Activated naive CD4-positive, alpha-beta T cell treated with anti-CD3 and anti-CD28 coated beads, Interleukin-2, amount 50 U/mL, for 24 hours (primary cell): ENCODE data around the gene ACAD8.
"Not testable (repeated sequence)": the region's sequence is repeated elsewhere in the genome, so short reads cannot be mapped to it uniquely, and the experiment has no call there.

ENCODE experiments used
- H3K27ac Mint-ChIP-seq: one replicate; pipeline ENCODE4 v1.8.0; 2021; ENCODE audit warnings: mild to moderate bottlenecking, mixed read lengths
- H3K27me3 Mint-ChIP-seq: one replicate; pipeline ENCODE4 v1.8.0; 2021; ENCODE audit warnings: mixed read lengths
- H3K36me3 Mint-ChIP-seq: one replicate; pipeline ENCODE4 v1.8.0; 2021; ENCODE audit warnings: mixed read lengths
- H3K4me1 Mint-ChIP-seq: one replicate; pipeline ENCODE4 v1.8.0; 2021; ENCODE audit warnings: mixed read lengths
- H3K4me3 Mint-ChIP-seq: one replicate; pipeline ENCODE4 v1.8.0; 2021; ENCODE audit warnings: mild to moderate bottlenecking, mixed read lengths
- H3K9me3 Mint-ChIP-seq: one replicate; pipeline ENCODE4 v1.8.0; 2021; ENCODE audit warnings: mixed read lengths

ACAD8 gene

DNA sequence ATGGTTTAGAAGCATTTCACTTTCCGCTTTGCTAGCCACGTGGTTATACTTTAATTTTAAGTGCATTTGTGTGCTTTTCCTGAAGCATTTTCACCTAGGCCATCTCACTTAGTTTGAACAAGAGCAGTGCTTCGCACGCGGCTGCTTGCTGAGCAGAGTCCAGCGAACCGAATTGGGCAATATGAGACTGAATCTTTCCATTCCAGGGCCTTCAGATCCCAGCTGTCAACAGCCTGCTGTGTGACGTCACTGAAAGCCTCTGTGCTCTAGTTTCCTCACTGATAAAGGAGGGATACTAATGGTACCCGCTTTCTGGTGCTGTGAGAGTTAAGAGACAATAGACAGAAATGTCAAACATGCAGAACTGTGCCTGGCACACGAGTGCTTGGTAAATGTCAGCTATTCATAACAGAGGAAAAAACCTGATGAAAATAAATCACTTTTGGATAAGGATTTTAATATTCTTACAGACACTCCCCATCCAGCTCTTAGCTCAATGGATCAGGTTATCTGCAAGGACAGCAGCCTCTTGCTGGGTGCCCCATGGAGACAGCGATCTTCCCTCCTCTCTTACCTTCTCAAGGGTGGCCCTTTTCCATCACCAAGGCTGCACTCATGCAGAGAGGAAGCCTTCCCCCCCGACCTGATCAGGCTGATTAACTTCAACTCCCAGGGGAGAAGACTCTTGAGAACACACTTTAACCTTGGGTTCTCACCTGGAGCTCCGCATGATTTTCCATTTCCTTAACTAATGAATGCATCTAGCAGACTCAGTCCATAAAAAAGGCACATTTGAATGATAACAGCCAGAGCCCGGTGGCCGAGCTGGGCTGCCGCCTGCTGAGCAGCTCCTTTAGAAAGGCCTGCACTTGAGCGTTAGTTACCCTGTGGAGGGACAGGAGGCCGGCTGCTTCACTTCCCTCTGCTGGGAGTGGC, 19.3 kb downstream of the ACAD8 start:
- Mint-ChIP-seq H3K27me3 (peaks cover 3% of the 10 kb centered on the region), H3K27ac (peak overlapping the region; percentile 30)

DNA sequence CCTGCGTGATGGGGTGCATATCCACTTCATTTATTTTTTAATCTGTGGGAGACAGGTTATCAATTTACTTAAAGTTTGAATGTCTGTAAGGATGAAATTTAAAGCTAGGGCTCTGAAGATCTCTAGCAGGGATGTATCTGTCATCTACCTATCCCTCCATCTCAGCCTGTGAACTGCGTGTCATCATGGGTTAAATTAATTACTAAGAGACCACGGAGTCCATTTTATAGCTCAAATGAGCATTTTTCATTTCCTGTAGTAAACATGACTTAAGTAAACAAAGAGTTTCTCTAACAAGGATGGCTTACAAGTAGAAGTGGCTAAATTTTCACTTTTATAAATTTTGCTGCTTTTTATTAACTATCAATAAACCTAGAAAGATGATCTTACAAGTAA, 19.9 kb downstream of the ACAD8 start:
- peaks cover 3% of the 10 kb centered on the region for H3K27me3 Mint-ChIP-seq
- H3K4me1 Mint-ChIP-seq = peaks cover 60% of the 10 kb centered on the region
- no peaks in the 10 kb centered on the region for H3K9me3 Mint-ChIP-seq
- no peak overlapping the region for H3K27ac Mint-ChIP-seq
- H3K4me3 Mint-ChIP-seq = no peak overlapping the region
- H3K36me3 Mint-ChIP-seq = no peaks in the 10 kb centered on the region

More for the DNA sequence above, 19.3 kb downstream of the ACAD8 start:
- no peak overlapping the region for H3K4me3 Mint-ChIP-seq
- no peaks in the 10 kb centered on the region for H3K9me3 Mint-ChIP-seq
- H3K4me1 Mint-ChIP-seq = peaks cover 60% of the 10 kb centered on the region
- no peaks in the 10 kb centered on the region for H3K36me3 Mint-ChIP-seq

DNA sequence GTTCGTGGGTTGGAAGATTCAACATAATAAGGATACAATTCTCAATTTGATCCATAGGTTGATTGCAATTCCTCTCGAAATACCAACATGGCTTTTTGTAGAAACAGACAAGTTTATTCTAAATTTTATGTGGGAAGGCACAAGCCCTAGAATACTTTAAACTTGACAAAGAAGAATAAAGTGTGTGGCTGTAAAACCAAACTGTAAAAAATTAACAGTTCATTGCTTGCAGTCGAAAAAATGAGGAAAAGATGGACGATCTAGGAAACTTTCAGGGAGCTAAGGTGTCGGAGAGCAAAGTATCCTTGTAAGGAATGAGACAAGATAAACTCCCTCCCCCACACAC, 21.8 kb downstream of the ACAD8 start:
- H3K9me3 Mint-ChIP-seq = no peaks in the 10 kb centered on the region
- H3K27ac Mint-ChIP-seq = peak overlapping the region; percentile 89
- peaks cover 58% of the 10 kb centered on the region for H3K4me1 Mint-ChIP-seq
- peaks cover 3% of the 10 kb centered on the region for H3K27me3 Mint-ChIP-seq
- H3K4me3 Mint-ChIP-seq = peak overlapping the region; percentile 92
- H3K36me3 Mint-ChIP-seq = peaks cover 3% of the 10 kb centered on the region

DNA sequence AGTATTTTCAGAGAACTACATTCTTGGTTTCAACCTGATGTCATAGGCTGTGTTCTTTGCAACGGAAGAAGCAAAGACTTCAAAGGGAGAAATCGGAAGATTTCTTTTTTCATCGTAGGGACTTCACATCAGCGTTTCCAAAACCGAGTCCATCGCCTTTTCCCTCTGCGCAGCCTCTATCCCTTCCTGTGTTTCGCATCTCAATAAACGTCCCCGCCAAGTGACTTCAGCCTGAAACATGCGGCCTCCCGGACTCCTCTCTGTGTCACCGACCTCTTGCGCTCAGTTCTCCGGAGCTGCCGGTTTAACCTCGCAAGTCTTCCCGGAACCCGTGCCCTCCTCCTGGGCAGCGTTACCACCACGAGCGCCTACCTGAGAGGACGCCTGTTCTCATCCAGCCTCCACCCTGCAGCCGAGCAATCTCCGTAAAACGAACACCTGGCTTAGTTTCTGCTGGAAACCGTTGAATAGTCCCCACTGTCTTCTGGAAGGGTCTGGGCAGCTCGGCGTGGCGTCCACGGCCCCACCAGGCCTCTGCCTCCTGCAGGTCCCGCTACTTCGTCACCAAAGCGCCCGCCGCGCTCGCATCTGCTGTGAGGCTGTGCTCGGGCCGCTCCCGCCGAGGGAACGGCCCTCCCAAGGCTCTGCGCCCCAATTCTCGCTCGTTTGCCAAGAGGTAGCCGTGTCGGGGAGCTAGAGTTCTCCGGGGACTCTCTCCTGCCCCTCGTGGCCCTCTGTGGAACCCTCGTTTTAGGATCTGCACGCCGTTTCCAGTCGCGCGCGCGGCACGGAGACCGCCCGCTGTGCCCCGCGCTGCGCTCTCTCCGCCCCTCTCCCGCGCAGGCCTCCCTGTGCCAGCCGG, 22.4 kb downstream of the ACAD8 start, which contains the start of gene GLB1L3:
Gene GLB1L3, plus strand, starts transcription at position 846 of the 862 bp plus-strand sequence. CDS start 362 bp downstream, outside the sequence.
- H3K4me1 Mint-ChIP-seq = peaks cover 52% of the 10 kb centered on the region
- peaks cover 3% of the 10 kb centered on the region for H3K27me3 Mint-ChIP-seq
- peak within 1 kb of the TSS; percentile 89 for H3K27ac Mint-ChIP-seq
- no peaks in the 10 kb centered on the region for H3K9me3 Mint-ChIP-seq
- H3K36me3 Mint-ChIP-seq = peaks cover 3% of the 10 kb centered on the region
- H3K4me3 Mint-ChIP-seq = peak within 1 kb of the TSS; percentile 92

DNA sequence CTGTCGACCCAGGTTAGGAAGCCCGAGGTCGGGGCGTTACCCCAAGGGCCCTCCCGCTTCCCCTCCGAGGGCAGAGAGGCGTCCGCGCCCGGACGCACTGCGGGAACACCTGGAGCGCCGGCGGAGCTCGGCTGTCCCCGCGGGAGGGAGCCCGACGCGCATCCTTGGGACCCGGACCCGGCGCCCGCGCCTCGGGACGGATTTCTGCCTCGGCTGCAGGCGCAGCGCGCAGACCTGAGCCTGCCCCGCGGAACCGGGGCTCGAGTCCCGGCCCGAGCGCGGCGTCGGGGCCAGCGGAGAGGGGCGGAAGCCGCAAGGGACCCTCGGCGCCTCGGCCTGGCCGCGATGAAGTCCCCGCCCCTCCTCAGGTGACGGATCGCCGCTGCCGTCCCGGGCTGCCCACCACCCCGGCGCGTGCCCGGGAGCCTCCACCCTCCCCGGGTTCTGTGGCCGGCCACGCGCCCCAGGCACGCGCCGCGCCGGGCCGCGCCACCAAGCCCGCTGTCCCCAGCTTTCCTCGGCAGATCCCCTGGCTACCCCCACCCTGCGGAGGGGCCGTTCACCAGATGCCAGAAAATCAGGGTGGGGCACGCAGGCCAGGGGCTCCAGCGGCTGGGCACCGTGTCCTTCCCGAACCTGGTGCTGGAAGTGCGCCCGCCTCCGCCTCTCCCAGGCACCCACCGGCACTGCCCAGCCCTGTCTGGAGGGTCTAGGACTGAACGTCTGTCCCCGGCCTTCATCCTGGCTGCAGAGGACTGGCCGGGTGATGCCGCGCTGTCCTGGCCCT, 23.2 kb downstream of the ACAD8 start:
- Mint-ChIP-seq H3K36me3 (peaks cover 3% of the 10 kb centered on the region), H3K27ac (peak overlapping the region; percentile 89), H3K9me3 (no peaks in the 10 kb centered on the region), H3K27me3 (peaks cover 3% of the 10 kb centered on the region), H3K4me3 (peak overlapping the region; percentile 92), H3K4me1 (peaks cover 44% of the 10 kb centered on the region)

DNA sequence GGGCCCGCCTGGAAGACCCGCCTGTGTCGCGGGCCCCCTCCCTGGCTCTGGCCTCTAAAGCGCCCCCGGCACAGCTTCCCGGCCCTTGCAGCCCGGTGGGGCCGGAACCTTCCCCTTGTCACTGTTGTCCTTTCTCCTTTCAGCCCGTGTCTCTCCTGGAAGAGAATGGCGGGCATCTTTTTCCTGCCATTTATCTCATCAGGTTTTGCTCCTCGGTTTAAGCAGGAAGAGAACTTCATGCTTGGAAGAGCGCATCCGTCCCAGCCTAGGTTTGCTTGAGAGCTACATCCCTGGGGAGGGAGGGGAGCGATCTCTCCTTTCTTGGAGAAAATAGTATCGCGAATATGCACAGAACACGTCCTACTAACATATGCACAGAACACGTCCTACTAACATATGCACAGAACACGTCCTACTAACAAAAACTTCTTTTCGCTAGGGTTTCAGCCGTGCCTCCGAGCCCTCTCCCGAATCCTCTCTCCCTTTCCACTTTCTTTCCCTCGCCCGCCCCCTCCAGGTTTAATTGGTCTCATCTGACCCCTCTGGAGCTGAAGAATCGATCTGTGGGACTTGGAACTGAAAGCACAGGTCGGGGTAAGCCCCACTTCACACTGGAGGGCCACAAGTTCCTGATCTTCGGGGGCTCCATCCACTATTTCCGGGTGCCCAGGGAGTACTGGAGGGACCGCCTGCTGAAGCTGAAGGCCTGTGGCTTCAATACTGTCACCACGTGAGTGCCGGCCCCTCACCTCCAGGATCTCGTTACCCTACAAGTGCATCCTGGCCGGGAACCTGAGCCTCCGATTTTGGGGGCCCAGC, 24.0 kb downstream of the ACAD8 start:
- H3K27me3 Mint-ChIP-seq = peaks cover 3% of the 10 kb centered on the region
- peaks cover 3% of the 10 kb centered on the region for H3K36me3 Mint-ChIP-seq
- H3K9me3 Mint-ChIP-seq = no peaks in the 10 kb centered on the region
- H3K4me1 Mint-ChIP-seq = peaks cover 40% of the 10 kb centered on the region
- H3K4me3 Mint-ChIP-seq = peak overlapping the region; percentile 89
- H3K27ac Mint-ChIP-seq = peak overlapping the region; percentile 74

DNA sequence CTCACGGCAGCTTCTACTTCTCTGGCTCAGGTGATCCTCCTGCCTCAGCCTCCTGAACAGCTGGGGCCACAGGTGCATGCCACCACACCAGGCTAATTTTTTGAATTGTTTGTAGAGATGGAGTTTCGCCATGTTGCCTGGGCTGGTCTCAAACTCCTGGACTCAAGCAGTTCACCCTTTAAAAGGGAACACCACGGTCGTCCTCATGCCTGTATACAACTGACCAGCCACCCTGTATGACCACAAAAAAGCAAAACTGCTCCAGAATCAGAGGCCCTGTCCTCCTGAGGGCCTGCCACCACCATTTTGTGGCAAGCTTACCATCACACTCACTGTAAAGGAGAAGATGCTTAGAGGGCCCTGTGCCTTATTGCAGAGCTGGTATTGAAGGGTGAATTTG, 25.0 kb downstream of the ACAD8 start:
- Mint-ChIP-seq H3K27ac (no peak overlapping the region), H3K9me3 (no peaks in the 10 kb centered on the region), H3K4me1 (peaks cover 32% of the 10 kb centered on the region), H3K4me3 (no peak overlapping the region), H3K36me3 (peaks cover 3% of the 10 kb centered on the region), H3K27me3 (peaks cover 3% of the 10 kb centered on the region)

DNA sequence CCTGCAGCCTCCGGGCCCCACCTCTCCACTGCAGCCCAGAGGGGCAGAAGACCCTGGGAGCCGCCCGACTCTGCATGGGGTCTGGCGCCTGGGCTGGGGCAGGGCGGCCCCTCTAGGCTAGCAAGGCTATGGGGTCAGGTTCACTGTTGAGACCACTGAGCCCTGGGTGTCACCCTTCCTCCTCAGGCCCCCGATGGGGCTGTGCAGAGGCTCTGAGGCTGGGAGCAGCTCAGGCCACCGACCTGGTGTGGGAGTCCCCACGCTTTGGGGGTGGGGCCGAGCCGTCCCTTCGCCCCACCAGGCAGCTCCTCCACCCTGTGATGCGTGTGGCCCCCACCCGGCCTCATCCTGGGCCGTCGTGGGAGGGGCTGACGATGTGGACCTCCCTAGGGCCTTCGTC, 28.3 kb downstream of the ACAD8 start:
- not testable (repeated sequence) for H3K4me3 Mint-ChIP-seq, H3K27ac Mint-ChIP-seq, H3K36me3 Mint-ChIP-seq, H3K27me3 Mint-ChIP-seq, H3K9me3 Mint-ChIP-seq, H3K4me1 Mint-ChIP-seq

DNA sequence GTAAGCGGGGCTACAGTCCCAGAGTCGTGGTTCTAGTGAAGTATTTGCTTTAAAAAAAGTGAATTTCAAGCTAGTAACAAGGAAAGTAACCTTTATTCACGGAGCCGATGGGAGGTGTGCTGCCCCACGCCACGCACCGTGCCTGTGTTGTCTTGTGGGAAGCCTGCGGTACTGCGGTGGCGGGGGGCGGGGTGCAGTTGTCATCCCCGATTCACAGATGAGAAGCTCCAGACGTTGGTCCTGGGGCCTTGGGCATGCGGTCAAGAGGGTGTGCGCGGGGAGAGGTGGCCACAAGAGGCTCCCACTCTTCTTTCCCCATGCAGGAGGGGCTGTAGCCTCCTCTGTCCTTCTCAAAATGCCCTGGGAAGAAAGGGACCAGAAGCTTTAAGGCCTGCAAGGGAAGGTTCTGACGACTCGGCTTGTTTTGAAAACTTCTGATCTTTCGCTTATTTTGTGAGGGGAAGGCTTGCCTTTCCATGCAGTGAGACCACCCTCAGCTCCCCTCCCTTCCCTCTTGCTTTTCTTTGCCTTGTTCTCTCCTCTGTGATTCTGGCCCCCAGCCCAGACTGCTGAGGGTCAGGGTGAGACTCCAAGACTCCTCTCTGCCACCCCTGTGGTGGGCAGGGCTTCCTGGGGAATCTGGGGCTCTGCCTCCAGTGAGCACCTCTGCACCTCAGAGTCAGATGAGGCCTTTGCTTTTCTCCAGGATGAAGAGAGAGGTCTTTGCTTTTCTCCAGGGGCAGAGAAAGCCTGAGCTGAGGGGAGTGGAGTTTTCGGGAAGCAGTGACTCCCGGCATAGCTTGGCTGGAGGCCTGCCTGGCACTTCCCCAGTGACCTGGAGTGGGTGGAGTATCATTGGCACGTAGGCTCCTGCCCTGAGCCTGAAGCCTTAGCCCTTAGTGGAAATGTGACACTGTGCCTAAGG, 29.0 kb downstream of the ACAD8 start:
- Mint-ChIP-seq H3K9me3 (no peaks in the 10 kb centered on the region), H3K27me3 (no peaks in the 10 kb centered on the region), H3K4me3 (no peak overlapping the region), H3K4me1 (peaks cover 4% of the 10 kb centered on the region), H3K36me3 (peaks cover 3% of the 10 kb centered on the region), H3K27ac (no peak overlapping the region)

DNA sequence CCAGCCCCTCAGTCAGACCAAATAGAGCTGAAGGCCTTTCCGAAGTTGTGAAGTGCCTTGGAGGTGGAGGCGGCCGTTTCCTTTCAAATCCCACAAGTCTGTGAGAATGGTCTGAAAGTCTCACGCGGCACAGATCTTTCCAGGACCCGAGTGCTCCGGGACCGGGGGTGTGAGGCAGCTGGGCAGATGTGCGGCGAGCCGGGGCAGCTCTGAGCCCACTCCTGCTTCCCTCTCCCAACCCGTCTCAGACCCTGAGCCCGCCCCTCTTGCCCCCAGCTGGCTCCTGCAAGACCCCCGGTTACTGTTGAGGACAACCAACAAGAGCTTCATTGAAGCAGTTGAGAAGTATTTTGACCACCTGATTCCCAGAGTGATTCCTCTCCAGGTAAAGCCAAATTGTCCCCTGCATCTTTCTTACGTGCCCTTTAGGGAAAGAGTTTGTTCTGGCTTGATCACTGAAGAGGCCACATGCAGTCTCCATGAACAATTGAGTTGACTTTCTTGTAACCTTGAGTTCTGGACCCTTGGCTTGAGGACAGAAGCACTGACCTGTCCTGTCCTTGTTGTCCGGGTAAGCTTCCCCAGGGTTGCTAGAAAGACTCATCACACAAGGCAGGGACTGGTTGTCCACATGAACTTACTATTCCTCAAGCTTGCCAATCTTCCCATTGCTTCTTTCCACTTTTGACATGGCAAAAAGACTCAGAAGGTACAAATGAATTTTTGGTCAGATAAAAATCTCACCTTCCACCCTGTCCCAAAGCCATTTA, 30.3 kb downstream of the ACAD8 start:
- Mint-ChIP-seq H3K27me3 (no peaks in the 10 kb centered on the region), H3K9me3 (no peaks in the 10 kb centered on the region), H3K4me1 (peaks cover 4% of the 10 kb centered on the region), H3K27ac (no peak overlapping the region), H3K36me3 (peaks cover 3% of the 10 kb centered on the region), H3K4me3 (no peak overlapping the region)

DNA sequence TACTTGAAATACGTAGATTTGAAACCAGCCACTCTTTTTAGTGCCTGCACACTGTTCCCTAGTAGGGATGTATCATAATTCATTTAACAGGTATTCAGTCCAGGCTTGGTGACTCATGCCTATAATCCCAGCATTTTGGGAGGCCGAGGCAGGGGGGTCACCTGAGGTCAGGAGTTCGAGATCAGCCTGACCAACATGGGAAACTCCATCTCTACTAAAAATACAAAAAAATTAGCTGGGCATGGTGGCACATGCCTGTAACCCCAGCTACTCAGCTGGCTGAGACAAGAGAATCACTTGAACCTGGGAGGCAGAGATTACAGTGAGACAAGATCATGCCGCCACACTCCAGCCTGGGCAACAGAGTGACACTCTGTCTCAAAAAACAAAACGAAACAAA, 31.0 kb downstream of the ACAD8 start:
- H3K27me3 Mint-ChIP-seq, H3K4me3 Mint-ChIP-seq, H3K9me3 Mint-ChIP-seq, H3K36me3 Mint-ChIP-seq, H3K27ac Mint-ChIP-seq, H3K4me1 Mint-ChIP-seq: not testable (repeated sequence)

DNA sequence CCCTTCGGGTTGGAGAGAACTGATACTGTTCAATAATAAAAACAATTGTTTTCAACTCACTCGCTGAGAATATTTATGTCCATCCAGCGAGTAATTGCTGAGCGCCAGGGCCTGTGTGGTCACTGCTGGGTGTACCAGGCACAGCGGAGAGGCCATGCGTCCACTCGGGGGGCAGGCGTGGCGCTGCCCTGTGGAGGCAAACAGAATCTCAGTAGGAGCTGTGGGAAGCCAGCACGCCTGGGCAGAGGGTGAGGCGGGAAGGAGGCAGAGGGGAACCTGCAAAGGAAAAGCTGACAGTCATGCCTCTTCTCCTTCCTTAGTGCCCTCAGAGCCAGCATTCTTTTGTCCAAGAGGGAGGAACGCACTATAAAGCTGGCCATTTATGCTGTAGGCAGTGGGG, 34.2 kb downstream of the ACAD8 start:
- H3K4me1 Mint-ChIP-seq = no peaks in the 10 kb centered on the region
- no peak overlapping the region for H3K4me3 Mint-ChIP-seq
- no peaks in the 10 kb centered on the region for H3K9me3 Mint-ChIP-seq
- no peaks in the 10 kb centered on the region for H3K36me3 Mint-ChIP-seq
- H3K27me3 Mint-ChIP-seq = no peaks in the 10 kb centered on the region
- H3K27ac Mint-ChIP-seq = no peak overlapping the region

DNA sequence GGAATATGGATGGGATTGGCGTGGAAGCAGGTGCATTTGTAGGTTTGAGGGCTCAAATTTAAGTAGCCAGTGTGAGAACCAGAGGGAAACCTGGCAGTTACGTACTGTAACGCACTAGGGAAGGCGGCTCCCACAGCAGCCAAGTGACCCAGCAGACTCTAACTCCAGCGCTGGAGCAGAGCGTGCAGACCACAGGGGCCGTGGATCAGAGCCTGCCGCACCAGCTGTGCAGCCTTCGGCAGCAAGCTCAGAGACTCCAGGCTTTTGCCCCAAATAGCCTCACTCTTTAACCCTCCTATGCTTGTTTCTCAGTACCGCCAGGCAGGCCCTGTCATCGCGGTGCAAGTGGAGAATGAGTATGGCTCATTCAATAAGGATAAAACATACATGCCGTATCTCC, 35.1 kb downstream of the ACAD8 start:
- Mint-ChIP-seq H3K27me3 (no peaks in the 10 kb centered on the region), H3K9me3 (no peaks in the 10 kb centered on the region)

More for the DNA sequence above, 35.1 kb downstream of the ACAD8 start:
- H3K4me3 Mint-ChIP-seq = no peak overlapping the region
- no peaks in the 10 kb centered on the region for H3K4me1 Mint-ChIP-seq
- H3K27ac Mint-ChIP-seq = no peak overlapping the region
- no peaks in the 10 kb centered on the region for H3K36me3 Mint-ChIP-seq
